G401 (cell line): ENCODE measurements around the gene IFT172. TPM values are rescaled to one million over a fixed set of nuclear protein-coding genes. Genes with fewer than 3 reads are reported as not detected.

Experiments used
- total RNA-seq: library from RNA; depleted of rRNA; stranded (reverse); fragments of >200 nt; shearing (Covaris generic); gene quantifications from 2 replicates; pipeline ENCODE4 v1.2.3, GENCODE V29; 2014; rRNA removed

IFT172 gene
- total RNA-seq, 1 experiment from 2014 or later, result 9.4 TPM

Other genes starting within 250 kb of the IFT172 start
- 1.3 and 2.6 TPM in 2 replicates for gene SLC30A3, start 226.7 kb downstream of the IFT172 start, total RNA-seq
- gene DNAJC5G, start 214.3 kb downstream of the IFT172 start, total RNA-seq, result not detected in 2 replicates
- gene TRIM54, start 207.3 kb downstream of the IFT172 start, total RNA-seq, result not detected in 2 replicates
- gene UCN, start 181.3 kb downstream of the IFT172 start, total RNA-seq, result not detected in 2 replicates
- gene MPV17, start 166.6 kb downstream of the IFT172 start, total RNA-seq, result 80.5 and 99.1 TPM in 2 replicates
- 101 and 102 TPM in 2 replicates for gene GTF3C2, start 133.0 kb downstream of the IFT172 start, total RNA-seq
- gene EIF2B4, start 119.4 kb downstream of the IFT172 start, total RNA-seq, result 36.0 and 44.8 TPM in 2 replicates
- 157 and 165 TPM in 2 replicates for gene SNX17, start 119.1 kb downstream of the IFT172 start, total RNA-seq
- gene ZNF513, start 109.0 kb downstream of the IFT172 start, total RNA-seq, result 20.4 and 23.3 TPM in 2 replicates
- gene PPM1G, start 80.2 kb downstream of the IFT172 start, total RNA-seq, result 178 and 244 TPM in 2 replicates
- 92.4 and 108 TPM in 2 replicates for gene NRBP1, start 61.1 kb downstream of the IFT172 start, total RNA-seq
- not detected in 2 replicates for gene KRTCAP3, start 47.4 kb downstream of the IFT172 start, total RNA-seq
- 4.0 and 5.2 TPM in 2 replicates for gene FNDC4, start 5.5 kb upstream of the IFT172 start, total RNA-seq
- not detected in 2 replicates for gene GCKR, start 7.1 kb upstream of the IFT172 start, total RNA-seq
- gene ZNF512, start 93.3 kb upstream of the IFT172 start, total RNA-seq, result not detected in 2 replicates
- gene CCDC121, start 139.3 kb upstream of the IFT172 start, total RNA-seq, result 2.9 and 4.2 TPM in 2 replicates
- gene GPN1, start 139.3 kb upstream of the IFT172 start, total RNA-seq, result 45.7 and 63.6 TPM in 2 replicates
- 19.0 and 29.8 TPM in 2 replicates for gene SUPT7L, start 173.9 kb upstream of the IFT172 start, total RNA-seq
- gene SLC4A1AP, start 174.1 kb upstream of the IFT172 start, total RNA-seq, result 36.1 and 41.5 TPM in 2 replicates